HG03565 (cell line): ENCODE measurements around the gene PGM2L1.

Experiments used
- ATAC-seq: cut with Tn5 transposase; IDR thresholded peaks from one replicate; pipeline ENCODE4 v1.9.1; 2021; ENCODE audit warnings: mild to moderate bottlenecking, moderate library complexity; ENCODE audit not compliant: unreplicated experiment

The PGM2L1 gene

DNA sequence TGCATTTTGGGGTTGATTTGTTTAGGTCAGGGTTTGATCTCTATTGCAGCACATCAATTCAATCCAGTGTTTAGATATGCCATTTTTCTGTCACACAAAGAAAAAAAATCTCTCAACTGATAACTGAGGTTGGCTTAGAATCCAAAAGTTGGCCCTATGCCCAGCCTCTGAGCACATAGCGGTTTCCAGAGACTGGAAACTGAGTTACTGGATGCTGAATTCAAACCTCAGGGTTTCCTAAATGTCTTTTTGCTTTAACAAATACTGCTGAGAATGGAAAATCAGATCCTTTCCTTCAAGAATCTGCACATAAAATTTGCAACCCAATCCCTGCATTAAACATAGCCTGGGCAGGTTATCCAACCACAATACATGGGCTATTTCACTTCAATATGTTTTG is 90.8 kb downstream of the PGM2L1 start:
- no peak for ATAC-seq

GRCh38 chr11:74306435-74307175 is 91.6 kb downstream of the PGM2L1 start:
- no peak for ATAC-seq

- ATAC-seq = no peak
These were observed 99.2 kb downstream of the PGM2L1 start for GRCh38 chr11:74299015-74299414.

- no peak for ATAC-seq
These were observed 100.7 kb downstream of the PGM2L1 start for GRCh38 chr11:74297484-74297883.

- ATAC-seq = no peak
These were observed 109.3 kb downstream of the PGM2L1 start for GRCh38 chr11:74288911-74289310.

DNA sequence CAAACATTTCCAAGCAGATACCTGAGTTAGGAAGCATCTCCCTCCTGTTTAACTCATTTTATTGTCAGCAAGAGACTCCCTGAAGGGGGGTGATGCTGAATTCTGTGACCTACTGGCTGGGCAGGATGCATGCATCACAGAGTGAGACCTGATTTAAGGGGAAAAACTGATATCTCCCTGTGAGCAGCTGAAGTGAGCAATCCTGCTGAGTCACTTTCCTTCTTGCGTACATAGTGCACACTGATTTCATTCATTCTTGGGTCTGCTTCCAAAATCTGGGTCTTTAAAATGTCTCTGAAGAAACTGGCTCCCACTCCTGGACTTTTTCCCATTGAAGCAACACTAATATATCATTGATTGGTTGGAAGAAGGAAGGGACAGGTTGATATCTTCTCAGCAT is 110.1 kb downstream of the PGM2L1 start:
- no peak for ATAC-seq

- ATAC-seq = no peak
These were observed 113.8 kb downstream of the PGM2L1 start for GRCh38 chr11:74284466-74284865.

DNA sequence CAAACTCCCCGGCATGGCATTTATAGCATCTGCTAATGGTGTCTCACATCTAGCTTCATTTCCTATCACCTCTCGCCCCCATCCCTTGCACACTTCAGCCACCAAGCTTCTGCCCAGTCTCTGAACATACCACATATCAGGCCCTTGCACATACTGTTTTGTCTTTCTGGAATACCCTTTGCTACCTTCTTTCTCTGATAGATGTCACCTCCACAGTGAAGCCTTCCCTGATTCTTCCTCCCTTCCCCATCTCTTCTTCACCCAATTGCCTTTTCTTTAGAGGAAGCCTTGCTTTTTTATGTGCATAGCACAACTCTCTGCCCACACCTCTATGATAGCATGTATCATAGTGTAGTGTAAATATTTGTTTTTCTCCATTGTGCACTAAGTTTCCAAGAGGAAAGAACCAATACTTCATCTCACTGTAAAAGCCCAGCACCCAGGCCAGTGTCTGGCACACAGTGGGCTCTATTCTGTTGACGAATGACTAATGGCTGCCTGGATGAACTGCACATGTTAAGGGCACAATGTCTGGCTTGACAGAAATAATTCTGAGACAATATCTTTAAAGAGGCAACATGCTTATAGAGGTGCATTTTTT is 114.6 kb downstream of the PGM2L1 start:
- ATAC-seq = no peak

DNA sequence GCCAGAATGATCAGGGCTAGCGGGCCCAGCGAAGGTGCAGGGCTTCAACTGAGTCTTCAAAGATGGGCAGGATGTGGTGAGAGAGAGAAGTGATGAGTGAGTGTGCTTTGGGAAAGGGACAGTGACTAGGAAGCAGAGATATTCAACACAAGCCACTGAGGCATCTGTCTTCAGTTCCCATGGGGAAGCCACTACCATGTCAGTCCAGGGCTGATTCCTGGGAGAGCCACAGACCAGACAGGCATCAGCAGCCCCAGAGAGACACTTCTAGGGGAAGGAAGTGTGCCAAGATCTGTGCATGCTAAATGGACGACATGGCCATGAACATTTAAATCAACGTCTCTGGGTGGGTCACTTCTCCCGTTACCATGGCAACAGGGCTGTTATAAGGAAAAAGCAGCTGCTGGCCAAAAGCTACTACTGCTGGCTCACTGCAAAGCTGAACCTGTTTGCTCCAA is 115.3 kb downstream of the PGM2L1 start:
- ATAC-seq = no peak

DNA sequence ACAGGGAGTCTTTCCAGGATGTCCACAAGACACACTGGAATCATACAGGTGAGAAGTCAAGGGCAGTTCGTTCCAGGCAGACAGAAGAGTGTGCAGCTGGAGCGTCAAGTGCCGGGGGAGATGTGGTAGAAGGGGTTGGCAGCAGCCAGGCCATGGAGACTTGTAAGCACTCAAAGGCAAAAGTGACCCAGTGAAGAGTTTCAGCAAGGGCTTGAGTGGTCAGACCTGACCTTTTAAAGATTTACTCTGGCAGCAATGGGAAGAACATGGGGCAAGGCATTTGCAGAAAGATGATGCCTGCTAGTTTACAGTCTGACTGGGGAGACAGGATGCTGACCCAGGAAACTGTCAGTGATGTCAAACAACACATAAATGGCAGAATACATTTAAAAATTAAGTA is 115.8 kb downstream of the PGM2L1 start:
- no peak for ATAC-seq

DNA sequence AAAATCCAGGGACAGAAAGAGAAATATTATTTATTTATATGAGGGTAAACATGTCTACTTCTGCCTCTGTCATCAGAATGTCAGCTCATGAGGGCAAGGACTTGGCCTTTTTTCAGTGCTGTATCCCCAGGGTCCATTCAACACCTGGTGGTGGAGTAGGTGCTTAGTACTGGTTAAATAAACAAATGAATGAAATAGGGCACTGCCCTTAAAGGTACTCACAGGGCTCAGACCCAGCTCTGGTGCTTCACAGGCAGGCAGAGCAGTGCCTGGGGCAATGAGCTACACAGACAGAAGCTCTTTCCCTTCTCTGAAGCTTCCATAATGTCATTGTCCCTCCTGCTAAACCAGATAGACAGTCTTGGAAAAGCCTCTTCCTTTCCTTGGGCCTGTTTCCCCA is 117.7 kb downstream of the PGM2L1 start:
- no peak for ATAC-seq
